ENCODE results near the gene SMIM36.
"Not testable (repeated sequence)": the region's sequence is repeated elsewhere in the genome, so short reads cannot be mapped to it uniquely, and the experiment has no call there.

The SMIM36 gene

GRCh38 chr17:55501626-55502025 lies 9.6 kb downstream of the SMIM36 start:
- DNase-seq (ENCODE audit: low read depth in 3 of 3), result not testable (repeated sequence)

DNA sequence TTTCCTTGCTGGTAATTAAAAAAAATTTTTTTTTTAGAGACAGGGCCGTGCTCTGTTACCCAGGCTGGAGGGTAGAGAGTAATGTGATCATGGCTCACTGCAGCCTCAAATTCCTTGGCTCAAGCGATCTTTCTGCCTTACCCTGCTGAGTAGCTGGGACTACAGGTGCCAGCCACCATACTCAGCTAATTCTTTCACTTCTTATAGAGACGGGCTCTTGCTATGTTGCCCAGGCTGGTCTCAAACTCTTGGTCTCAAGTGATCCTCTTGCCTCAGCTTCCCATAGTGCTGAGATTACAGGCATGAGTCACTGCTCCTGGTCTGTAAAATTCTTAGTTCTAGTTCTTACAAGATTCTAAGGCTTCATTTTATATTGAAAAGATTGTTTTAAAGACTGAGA lies 11.1 kb downstream of the SMIM36 start:
- no peak for DNase-seq (ENCODE audit: low read depth in 3 of 3)

GRCh38 chr17:55496094-55496881 lies 15.0 kb downstream of the SMIM36 start:
- no peak for DNase-seq (ENCODE audit: low read depth in 3 of 3)

- no peak for DNase-seq (ENCODE audit: low read depth in 3 of 3)
Observed at GRCh38 chr17:55495239-55495638, 16.0 kb downstream of the SMIM36 start.

DNA sequence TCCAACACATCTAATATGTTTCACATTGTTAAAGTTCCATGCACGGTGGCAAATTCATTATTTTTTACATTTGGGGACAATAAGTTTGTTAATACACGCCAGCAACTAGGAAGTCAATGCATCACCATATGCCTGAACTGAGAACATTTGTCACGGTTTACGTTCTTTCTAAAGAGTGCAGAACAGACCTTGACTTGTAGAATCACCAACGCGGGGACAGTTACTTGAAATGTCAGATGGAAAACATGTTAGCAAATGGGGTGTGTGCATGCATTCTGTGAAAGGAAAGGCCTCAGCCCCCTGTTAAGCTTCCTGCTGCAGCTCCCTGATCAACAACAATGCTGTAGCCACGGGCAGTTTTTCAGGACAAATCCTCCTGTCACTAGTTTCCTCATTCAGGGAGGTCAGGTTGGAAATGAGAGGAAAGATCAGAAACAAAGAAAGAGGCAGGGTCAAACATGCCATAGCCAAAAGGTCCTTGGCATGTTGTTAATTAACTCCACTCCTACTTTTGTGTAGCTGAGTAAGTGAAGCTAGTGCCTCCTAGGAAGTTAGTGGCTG lies 18.4 kb downstream of the SMIM36 start:
- DNase-seq (ENCODE audit: low read depth in 3 of 3), result no peak

- no peak for DNase-seq (ENCODE audit: low read depth in 3 of 3)
Observed at GRCh38 chr17:55490376-55490775, 20.9 kb downstream of the SMIM36 start.

GRCh38 chr17:55487695-55488432 lies 23.4 kb downstream of the SMIM36 start:
- no peak for DNase-seq (ENCODE audit: low read depth in 3 of 3)

DNA sequence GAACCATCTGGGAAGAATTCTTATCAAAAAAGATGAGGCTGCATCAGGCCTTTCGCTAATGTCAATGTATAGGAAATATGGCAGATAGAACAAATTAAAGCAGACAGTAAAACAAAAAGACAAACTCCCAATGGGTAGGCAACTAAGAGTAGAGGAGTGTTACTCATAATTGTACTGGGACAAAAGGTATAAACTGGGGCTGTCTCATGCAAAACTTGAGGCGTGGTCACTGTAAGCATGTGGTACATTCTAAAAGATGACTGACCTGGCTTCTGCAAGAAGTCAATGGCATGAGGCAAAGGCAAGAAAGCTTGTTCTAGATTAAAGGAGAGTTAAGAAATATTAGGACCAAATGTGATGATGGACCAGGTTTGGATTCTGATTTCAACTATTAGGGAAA lies 26.7 kb downstream of the SMIM36 start:
- no peak for DNase-seq (ENCODE audit: low read depth in 3 of 3)

DNA sequence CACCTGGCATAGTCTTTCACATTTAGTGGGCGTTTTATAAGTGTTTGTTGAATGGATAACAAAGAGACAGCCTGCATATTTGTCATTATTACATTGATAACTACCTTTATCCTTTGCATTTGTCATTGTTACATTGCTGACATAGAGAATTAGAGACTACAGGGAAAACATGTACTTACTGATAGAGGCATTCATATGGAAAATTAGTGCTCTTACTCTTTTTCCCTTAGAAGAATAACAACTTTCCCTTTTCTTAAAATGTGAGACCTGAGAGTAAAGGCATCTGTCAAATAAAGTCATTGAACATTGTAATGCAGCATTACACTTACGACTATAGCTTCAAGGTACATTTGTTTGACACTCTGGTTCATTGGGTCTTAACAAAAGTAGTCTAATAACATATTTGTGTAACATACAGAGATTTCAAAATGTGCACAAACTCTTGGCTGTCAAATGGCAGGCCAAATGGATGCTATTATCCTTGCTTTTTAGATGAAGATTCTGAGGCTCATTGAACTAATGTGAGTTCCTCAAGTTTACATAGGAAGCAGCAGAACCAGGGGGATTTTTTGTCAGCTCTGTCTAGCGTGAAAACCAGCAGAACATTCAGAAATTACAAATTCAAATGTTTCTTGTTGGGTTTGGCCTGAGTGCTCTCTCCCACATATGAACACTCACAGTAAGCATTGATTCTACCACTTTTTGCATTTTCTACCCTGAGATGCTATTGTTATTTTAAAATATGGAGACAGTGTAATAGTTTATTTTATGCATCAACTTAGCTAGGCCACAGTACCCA lies 28.5 kb downstream of the SMIM36 start:
- DNase-seq (ENCODE audit: low read depth in 3 of 3), result no peak

DNA sequence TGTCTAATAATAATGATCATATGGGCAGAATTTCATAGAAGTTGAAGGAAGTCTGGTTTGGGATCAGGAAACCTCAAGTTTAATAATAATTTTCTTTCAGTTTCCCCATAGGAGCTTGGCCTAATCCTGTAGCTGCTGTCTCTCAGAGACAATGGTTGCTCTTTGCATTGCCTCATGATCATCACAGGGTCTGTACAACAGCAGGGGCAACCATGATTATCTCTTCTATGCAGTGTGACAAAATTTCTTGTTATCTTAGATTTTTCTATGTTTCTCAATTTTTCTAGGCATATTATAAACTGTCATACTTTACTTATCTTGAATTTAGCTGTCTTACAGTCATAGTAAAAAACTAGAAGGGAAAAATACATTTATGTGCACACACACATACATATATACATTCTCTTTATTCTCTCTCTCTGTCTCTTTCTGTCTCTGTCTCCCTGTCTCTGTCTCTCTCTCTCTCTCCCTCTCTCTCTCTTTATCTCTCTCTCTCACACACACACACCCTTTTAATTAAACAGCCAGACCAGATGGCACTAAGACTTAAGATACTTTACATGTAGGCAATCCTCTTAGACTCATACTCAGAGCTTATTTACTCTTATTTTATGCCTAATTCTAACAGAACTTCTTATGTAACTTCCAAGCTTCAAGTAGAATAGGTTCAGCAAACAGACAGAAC lies 30.5 kb downstream of the SMIM36 start:
- DNase-seq (ENCODE audit: low read depth in 3 of 3), result no peak

DNA sequence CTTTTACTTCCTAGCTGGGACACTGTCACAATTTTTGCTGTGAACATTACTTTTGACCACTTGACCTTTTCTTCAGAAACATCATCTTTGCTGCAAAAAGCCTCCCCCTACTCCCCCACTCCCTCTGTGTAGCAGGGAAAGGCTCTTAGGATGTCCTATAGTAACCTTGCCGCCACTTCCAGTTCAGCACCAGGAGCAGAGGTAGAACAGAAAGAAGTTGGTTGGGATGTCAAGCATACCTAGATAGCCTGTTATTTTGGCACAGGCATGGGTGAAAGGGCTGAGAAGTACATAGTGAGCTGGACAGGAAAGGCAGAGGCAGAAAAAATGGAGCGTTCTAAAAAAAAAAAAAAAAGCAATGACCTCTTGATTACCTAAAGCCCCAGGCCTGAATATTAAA lies 31.3 kb downstream of the SMIM36 start:
- DNase-seq (ENCODE audit: low read depth in 3 of 3), result no peak

DNA sequence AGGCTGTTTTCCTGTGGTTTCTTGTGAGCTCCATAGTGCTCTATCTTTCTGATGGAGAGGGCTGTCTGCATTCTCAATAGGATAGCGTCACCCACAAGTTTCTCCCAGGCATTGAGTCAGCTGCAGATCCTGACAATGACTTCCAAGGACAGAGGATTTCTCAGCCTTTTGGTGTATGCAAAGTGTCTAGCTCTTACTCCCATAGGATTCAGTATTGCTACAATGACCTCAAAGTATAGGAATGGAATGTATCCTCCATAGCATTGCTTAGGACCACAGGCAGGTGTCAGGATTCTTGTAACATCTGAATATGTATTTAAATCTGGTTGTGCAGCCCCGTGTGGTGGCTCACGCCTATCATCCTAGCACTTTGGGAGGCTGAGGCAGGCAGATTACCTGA lies 32.3 kb downstream of the SMIM36 start:
- no peak for DNase-seq (ENCODE audit: low read depth in 3 of 3)

GRCh38 chr17:55466671-55467070 lies 44.6 kb downstream of the SMIM36 start:
- no peak for DNase-seq (ENCODE audit: low read depth in 3 of 3)

GRCh38 chr17:55465771-55466170 lies 45.5 kb downstream of the SMIM36 start:
- DNase-seq (ENCODE audit: low read depth in 3 of 3), result not testable (repeated sequence)

GRCh38 chr17:55463600-55463999 lies 47.7 kb downstream of the SMIM36 start:
- no peak for DNase-seq (ENCODE audit: low read depth in 3 of 3)

- no peak for DNase-seq (ENCODE audit: low read depth in 3 of 3)
Observed at GRCh38 chr17:55462711-55463110, 48.5 kb downstream of the SMIM36 start.

- no peak for DNase-seq (ENCODE audit: low read depth in 3 of 3)
Observed at GRCh38 chr17:55462234-55462633, 49.0 kb downstream of the SMIM36 start.

GRCh38 chr17:55458978-55459377 lies 52.3 kb downstream of the SMIM36 start:
- peak in 2 of 3 experiments; percentile 7 to 29 for DNase-seq (ENCODE audit: low read depth in 3 of 3)

DNA sequence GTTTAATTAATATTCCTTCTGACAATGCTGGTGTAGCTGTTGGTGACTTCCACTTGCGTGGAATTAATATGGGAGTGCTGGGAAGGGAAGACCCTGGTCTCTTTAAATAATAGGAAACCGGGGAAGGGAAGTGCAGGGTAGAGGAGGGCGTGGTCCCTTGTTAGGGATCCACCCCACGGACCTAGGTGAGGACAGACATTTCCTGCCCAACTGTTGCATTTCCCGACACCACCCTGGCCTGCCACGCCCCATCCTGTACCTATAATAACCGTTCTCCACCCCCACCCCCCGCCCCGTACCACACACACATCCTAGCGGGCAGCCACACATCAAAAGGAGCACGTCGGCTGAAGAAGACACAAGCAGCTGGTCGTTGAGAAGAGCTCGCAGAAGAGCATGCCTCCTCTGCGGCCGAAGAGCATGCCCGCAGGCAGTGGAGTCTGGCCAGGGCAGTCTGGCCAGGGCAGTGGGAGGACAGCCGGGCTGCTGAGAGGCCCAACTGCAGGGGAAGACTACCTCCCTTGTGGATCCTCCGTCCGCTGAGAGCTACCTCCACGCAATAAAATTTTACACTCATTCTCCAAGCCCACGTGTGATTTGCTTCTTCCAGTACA lies 52.9 kb downstream of the SMIM36 start:
- no peak for DNase-seq (ENCODE audit: low read depth in 3 of 3)

GRCh38 chr17:55456307-55457240 lies 54.7 kb downstream of the SMIM36 start:
- no peak for DNase-seq (ENCODE audit: low read depth in 3 of 3)
